DND-41 (cell line): ENCODE results near the gene EPHA7.

ENCODE experiments used
- EZH2 ChIP-seq: IDR thresholded peaks from 3 replicates; pipeline ENCODE4 v1.6.1; 2012; ENCODE audit warnings: borderline replicate concordance, low read depth, mild to moderate bottlenecking, moderate library complexity, low read length, inconsistent platforms; ENCODE audit not compliant: severe bottlenecking
- TF ChIP-seq, protein P1 (sequence below): IDR thresholded peaks from 2 replicates; pipeline ENCODE4 v1.5.1; 2012; ENCODE audit warnings: borderline replicate concordance, low read length, moderate library complexity, mild to moderate bottlenecking; ENCODE audit not compliant: poor library complexity, severe bottlenecking; ENCODE audit errors: extremely low read depth

DNA sequence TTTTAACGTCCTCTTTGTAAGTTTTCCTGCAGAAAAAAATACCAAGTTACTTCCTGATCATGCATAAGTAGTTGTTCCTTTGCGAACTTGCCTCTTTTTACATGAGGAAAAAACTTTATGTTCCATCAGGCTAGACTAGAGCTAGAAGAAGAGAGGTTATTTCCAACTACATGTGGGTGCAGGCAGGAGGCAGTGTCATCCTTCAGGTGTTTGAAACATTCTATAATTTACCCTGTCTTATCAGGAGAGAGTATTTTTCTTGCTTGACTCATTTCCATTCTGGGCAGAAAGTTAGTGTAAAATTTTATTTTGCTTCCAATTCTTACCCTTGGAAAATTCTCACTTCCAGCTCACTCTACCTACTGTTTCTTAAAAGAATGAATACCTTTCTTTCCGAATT, 28.5 kb upstream of the EPHA7 start:
- TF ChIP-seq, protein P1, sequence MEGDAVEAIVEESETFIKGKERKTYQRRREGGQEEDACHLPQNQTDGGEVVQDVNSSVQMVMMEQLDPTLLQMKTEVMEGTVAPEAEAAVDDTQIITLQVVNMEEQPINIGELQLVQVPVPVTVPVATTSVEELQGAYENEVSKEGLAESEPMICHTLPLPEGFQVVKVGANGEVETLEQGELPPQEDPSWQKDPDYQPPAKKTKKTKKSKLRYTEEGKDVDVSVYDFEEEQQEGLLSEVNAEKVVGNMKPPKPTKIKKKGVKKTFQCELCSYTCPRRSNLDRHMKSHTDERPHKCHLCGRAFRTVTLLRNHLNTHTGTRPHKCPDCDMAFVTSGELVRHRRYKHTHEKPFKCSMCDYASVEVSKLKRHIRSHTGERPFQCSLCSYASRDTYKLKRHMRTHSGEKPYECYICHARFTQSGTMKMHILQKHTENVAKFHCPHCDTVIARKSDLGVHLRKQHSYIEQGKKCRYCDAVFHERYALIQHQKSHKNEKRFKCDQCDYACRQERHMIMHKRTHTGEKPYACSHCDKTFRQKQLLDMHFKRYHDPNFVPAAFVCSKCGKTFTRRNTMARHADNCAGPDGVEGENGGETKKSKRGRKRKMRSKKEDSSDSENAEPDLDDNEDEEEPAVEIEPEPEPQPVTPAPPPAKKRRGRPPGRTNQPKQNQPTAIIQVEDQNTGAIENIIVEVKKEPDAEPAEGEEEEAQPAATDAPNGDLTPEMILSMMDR, result no peak
- TF ChIP-seq EZH2, result no peak
